GM21619 (cell line): ENCODE measurements around the gene IP6K1.
"Not testable (repeated sequence)": the region's sequence is repeated elsewhere in the genome, so short reads cannot be mapped to it uniquely, and the experiment has no call there.

Experiments
- ATAC-seq: cut with Tn5 transposase; IDR thresholded peaks from one replicate; pipeline ENCODE4 v1.9.1; 2021; ENCODE audit not compliant: unreplicated experiment

The IP6K1 gene

DNA sequence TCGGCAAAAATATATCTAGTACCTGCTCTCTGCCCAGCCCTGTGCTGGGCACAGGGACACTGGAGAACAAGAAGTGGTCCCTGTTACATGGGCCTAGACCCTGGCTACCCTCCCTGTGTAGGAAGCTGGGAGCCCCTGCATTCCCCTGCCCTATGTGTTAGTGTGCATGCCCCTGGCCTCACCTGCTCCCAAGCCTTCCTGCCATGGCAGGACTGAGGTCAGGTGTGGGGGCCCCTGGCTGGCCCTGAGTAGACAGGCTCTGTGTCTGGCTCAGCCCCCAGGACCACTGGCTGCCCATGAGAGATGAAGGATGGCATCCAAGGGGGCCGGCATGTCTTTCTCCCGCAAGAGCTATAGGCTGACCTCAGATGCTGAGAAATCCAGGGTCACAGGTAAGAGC, 95.5 kb downstream of the IP6K1 start:
- not testable (repeated sequence) for ATAC-seq

DNA sequence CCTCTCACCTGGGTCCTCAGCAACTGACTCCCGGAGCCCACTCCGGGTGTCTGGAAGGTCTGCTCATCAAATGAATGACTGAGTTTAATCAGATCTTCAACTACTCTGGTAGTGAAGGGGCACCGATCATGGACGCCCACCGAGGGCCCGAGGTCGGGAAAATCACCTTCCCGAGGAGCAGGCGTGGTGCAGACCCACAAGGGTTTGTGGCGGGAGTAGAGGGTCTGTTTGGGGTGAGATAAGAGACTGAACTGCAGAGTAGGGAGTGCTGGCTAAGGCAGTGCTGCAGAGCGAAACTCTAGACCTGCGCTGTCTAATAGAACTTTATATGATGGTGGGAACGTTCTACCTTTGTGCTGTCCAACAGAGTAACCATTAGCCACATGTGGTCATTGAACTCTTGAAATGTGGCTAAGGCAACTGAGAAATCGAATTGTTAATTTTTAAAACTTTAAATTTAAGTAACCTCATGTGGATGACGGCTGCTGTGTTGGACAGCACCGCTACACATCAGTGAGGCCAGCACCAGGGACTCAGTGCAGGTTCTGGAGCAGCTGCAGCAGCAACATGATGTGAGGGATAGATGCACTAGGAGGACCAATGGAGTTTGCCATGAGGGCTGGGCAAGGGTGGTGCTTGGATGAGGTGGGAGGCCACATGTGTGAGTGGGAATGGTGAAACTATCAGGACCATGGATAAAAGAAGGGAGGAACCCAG, 96.3 kb downstream of the IP6K1 start:
- ATAC-seq: not testable (repeated sequence)

DNA sequence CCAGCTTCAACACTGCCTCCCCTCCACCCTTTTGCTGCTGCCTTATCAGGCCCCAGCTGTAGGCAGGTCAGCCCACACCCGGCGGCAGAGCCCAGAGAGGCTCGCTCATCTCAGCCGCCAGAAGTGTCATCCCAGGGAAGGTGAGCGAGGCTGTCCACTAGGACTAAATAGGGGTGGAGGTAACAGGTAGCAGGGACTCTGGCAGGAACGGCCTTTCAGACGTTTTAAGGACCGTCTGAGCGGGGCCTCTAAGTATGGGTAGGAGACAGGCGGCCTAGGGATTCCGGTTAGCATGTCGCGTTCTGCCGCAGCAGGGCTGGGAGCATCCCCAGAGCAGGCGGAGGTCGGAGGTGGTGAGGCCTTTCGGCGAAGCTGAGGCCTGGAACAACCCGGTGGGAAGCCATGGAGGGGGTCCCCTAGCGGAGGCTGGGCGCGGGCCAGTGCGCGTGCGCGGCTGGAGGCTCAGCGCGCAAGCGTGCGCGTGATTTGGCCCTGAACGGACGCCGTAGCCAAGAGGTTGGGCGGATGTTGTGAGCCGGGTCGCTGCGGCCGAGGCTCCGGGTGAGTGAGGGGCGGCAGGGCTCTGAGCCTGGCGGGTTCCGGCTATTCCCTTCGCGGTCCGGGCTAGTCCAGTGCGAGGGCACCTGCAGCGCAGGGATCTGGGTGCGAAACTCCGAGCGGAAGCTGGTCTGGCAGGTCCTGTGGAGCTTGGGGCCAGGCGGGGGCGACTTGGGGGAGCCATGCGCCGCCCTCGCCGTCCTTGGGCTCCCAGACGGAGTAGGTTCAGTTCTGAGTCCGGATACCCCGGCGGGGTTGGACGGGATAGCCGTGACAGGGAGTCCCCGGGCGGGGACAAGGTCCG, 97.1 kb downstream of the IP6K1 start, which contains the start of the genes MST1 and RNF123:
MST1 (minus strand) TSS at position 429 of the 862 bp plus-strand sequence. CDS start 783 bp downstream, outside the sequence.
RNF123 (plus strand) TSS at position 512 of the 862 bp plus-strand sequence. CDS start 1,609 bp downstream, outside the sequence.
- peak; percentile 56 for ATAC-seq

GRCh38 chr3:49688338-49689045, 97.8 kb downstream of the IP6K1 start:
- peak; percentile 4 for ATAC-seq

- ATAC-seq: not testable (repeated sequence)
These were observed 98.9 kb downstream of the IP6K1 start for GRCh38 chr3:49687424-49687795.

GRCh38 chr3:49686769-49687423, 99.4 kb downstream of the IP6K1 start:
- not testable (repeated sequence) for ATAC-seq

DNA sequence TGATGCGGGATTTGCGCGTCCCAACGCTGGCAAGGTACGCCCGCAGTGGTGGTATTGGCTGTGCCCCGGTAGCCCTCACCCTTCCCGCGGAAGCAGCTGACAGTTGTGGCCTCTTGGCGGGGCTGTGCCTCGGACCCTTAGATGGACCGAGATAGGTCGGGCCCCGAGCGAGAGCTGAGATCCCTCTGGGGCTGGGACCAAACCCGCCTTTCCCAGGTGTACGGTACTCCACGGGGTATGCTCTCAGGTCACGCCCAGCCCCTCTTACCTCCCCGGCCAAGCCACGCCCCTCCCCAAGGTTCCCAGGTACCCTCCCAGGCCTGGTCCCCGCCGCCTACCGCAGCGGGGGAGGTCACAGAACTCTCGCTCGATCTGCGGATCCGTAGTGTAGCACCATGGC, 100.0 kb downstream of the IP6K1 start:
- not testable (repeated sequence) for ATAC-seq

DNA sequence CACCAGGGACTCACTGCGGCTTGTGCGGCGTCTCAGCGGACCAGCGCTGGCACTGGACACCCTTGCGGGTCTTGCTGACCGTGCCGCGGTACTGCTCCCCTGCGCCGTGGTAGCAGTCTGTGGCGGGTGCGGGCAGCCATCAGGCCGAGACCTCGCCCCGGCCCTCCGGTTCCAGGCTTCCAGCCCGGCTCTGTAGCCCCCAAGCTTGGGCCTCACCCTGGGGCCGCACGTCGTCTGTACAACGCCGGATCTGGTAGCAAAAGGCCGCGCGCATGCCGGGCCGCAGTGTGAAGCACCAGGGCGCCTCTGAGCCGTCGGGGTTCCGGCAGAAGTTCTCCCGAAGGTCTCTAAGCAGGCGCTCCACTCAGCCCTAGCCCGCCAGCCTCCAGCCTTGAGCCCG, 100.5 kb downstream of the IP6K1 start:
- not testable (repeated sequence) for ATAC-seq

- not testable (repeated sequence) for ATAC-seq
These were observed 101.2 kb downstream of the IP6K1 start for GRCh38 chr3:49685103-49685502.

- ATAC-seq: not testable (repeated sequence)
These were observed 101.9 kb downstream of the IP6K1 start for GRCh38 chr3:49684453-49684852.

DNA sequence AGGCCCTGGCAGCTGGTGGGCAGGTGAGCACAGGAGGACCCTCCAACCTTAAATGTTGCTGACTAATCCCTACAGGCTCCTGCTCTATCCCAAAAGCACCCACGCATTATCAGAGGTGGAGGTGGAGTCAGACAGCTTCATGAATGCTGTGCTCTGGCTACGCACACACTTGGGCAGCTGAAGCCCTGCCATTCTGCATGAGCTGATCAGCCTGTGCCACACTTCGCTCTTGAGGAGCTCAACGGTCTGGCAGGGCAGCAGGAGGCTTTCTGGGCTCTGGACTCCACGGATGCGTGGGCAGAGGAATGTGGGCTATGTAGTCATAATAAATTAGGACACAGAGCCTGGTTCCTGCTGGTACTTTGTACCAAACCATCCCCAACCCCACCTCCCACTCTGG, 103.2 kb downstream of the IP6K1 start:
- no peak for ATAC-seq

- ATAC-seq: no peak
These were observed 104.8 kb downstream of the IP6K1 start for GRCh38 chr3:49681543-49681942.

DNA sequence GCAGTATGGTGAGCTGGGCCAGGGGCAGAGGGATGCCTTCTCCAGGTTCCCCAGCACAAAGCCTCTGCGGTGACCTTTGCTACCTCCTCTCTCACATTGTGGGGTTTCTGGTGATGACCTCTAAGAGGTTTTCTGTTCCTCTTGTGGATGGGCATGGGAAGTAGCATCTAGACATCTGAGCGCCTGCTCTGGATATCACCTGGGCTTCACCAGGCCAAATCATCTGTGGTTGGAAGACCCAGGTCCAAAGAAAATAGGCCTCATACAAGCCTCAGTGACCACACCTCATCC, 105.2 kb downstream of the IP6K1 start:
- ATAC-seq: no peak

GRCh38 chr3:49680493-49681231, 105.7 kb downstream of the IP6K1 start:
- no peak for ATAC-seq

GRCh38 chr3:49675912-49676311, 110.4 kb downstream of the IP6K1 start:
- no peak for ATAC-seq

DNA sequence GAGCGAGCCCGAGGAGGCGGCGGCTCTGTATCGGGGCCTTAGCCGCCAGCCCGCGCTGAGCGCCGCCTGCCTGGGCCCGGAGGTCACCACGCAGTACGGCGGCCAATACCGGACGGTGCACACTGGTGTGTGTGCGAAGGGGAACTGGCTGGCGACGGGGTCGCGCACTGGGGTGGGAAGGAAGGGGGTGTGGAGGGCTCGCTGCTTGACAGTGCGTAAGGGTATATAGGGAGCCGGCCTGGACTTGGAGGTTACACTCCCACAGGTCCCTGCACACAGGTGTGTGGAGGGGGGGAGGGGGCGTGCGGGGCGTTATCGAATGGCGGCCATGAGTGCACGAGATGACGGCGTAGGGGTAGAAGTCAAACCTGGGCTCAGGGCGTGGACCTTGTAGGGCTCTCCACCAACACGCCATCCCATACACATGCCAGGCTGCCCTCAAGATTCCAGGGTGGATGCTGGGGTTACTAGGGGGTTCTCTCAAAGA, 111.8 kb downstream of the IP6K1 start:
- peak; percentile 18 for ATAC-seq
